Astrocyte (in vitro differentiated cells and primary cell): Measurements from ENCODE around the gene PLA2G4F.

Source experiments
- CTCF ChIP-seq: IDR thresholded peaks from 2 replicates; pipeline ENCODE4 v1.5.1; 2011; ENCODE audit warnings: low read depth, mild to moderate bottlenecking, inconsistent platforms, low read length, moderate library complexity; ENCODE audit not compliant: insufficient read depth
- EZH2 ChIP-seq: IDR thresholded peaks from 2 replicates; pipeline ENCODE4 v1.6.1; 2012; ENCODE audit warnings: mild to moderate bottlenecking, low read length, inconsistent platforms; ENCODE audit not compliant: insufficient read depth

GRCh38 chr15:42178056-42178455 is 21.6 kb upstream of the PLA2G4F start:
- TF ChIP-seq CTCF (no peak), EZH2 (no peak)
